ENCODE data around the gene ALG3.

ALG3 gene

GRCh38 chr3:184218814-184219213, 29.9 kb downstream of the ALG3 start:
- H3K4me3 ChIP-seq (replicated peaks in 1 of 2; ENCODE audit: low read depth in 2 of 2, low read length in 2 of 2), result no peak overlapping the region
- no peak for DNase-seq (ENCODE audit: low read depth in 2 of 2)
- no peak for TF ChIP-seq CTCF (IDR thresholded peaks at IDR 0.05; ENCODE audit: low read depth, low read length)

- no peak overlapping the region for H3K4me3 ChIP-seq (replicated peaks in 1 of 2; ENCODE audit: low read depth in 2 of 2, low read length in 2 of 2)
- TF ChIP-seq CTCF (IDR thresholded peaks at IDR 0.05; ENCODE audit: low read depth, low read length), result no peak
- DNase-seq (ENCODE audit: low read depth in 2 of 2), result no peak
Observed at GRCh38 chr3:184211718-184212117, 37.0 kb downstream of the ALG3 start.

- no peak for TF ChIP-seq CTCF (IDR thresholded peaks at IDR 0.05; ENCODE audit: low read depth, low read length)
- no peak overlapping the region for H3K4me3 ChIP-seq (replicated peaks in 1 of 2; ENCODE audit: low read depth in 2 of 2, low read length in 2 of 2)
- no peak for DNase-seq (ENCODE audit: low read depth in 2 of 2)
Observed at GRCh38 chr3:184211297-184211696, 37.5 kb downstream of the ALG3 start.

- DNase-seq (ENCODE audit: low read depth in 2 of 2), result peak in 1 of 2 donors; percentile 31
- H3K4me3 ChIP-seq (replicated peaks in 1 of 2; ENCODE audit: low read depth in 2 of 2, low read length in 2 of 2), result no peak overlapping the region
- no peak for TF ChIP-seq CTCF (IDR thresholded peaks at IDR 0.05; ENCODE audit: low read depth, low read length)
Observed at GRCh38 chr3:184209146-184209923, 39.4 kb downstream of the ALG3 start.

- H3K4me3 ChIP-seq (replicated peaks in 1 of 2; ENCODE audit: low read depth in 2 of 2, low read length in 2 of 2), result no peak overlapping the region
- no peak for DNase-seq (ENCODE audit: low read depth in 2 of 2)
- no peak for TF ChIP-seq CTCF (IDR thresholded peaks at IDR 0.05; ENCODE audit: low read depth, low read length)
Observed at GRCh38 chr3:184203526-184203925, 45.2 kb downstream of the ALG3 start.

GRCh38 chr3:184200825-184201224, 47.9 kb downstream of the ALG3 start:
- no peak overlapping the region for H3K4me3 ChIP-seq (replicated peaks in 1 of 2; ENCODE audit: low read depth in 2 of 2, low read length in 2 of 2)
- TF ChIP-seq CTCF (IDR thresholded peaks at IDR 0.05; ENCODE audit: low read depth, low read length), result no peak
- DNase-seq (ENCODE audit: low read depth in 2 of 2), result no peak

GRCh38 chr3:184198509-184198908, 50.3 kb downstream of the ALG3 start:
- TF ChIP-seq CTCF (IDR thresholded peaks at IDR 0.05; ENCODE audit: low read depth, low read length), result no peak
- DNase-seq (ENCODE audit: low read depth in 2 of 2), result no peak
- H3K4me3 ChIP-seq (replicated peaks in 1 of 2; ENCODE audit: low read depth in 2 of 2, low read length in 2 of 2), result no peak overlapping the region

All from cardiac fibroblast (primary cell).